A549 treated with GW870086 at 1 μM for 4 hours (cell line): Measurements from ENCODE around the gene USP22. TPM values are rescaled to one million over a fixed set of nuclear protein-coding genes. Genes with fewer than 3 reads are reported as not detected.

ENCODE experiments used
- total RNA-seq: library from RNA; stranded (reverse); fragments of 200-300 nt; extraction: Qiagen RNA extraction; gene quantifications from 5 replicates; pipeline ENCODE4 v1.2.3, GENCODE V29; 2022; ENCODE audit warnings: low read depth

USP22 gene
- 116 to 131 TPM (median 124 TPM) in 5 replicates for total RNA-seq

GRCh38 chr17:21042458-21043295 lies at the start of gene USP22:
Gene USP22 (minus strand): TSS chr17:21043011. CDS start chr17:21042835, 176 bp downstream.

Other genes starting within 250 kb of the USP22 start
- 18.0 to 21.4 TPM (median 18.6 TPM) in 5 replicates for gene DHRS7B, start 84.0 kb upstream of the USP22 start, total RNA-seq
- gene TMEM11, start 171.2 kb upstream of the USP22 start, total RNA-seq = 56.4 to 71.3 TPM (median 70.8 TPM) in 5 replicates
- gene NATD1, start 210.4 kb upstream of the USP22 start, total RNA-seq = 2.5 to 3.8 TPM (median 3.5 TPM) in 5 replicates
- gene MAP2K3, start 241.7 kb upstream of the USP22 start, total RNA-seq = 90.4 to 135 TPM (median 107 TPM) in 5 replicates